Measurements from ENCODE around the gene GPHN. TPM values are rescaled to one million over a fixed set of nuclear protein-coding genes. Genes with fewer than 3 reads are reported as not detected.
"Not testable (repeated sequence)": the region's sequence is repeated elsewhere in the genome, so short reads cannot be mapped to it uniquely, and the experiment has no call there.

Gene GPHN
- polyA plus RNA-seq, 6 donors from 2014 or later: 0.10 to 9.7 (median 4.1) TPM

- H3K4me1 Mint-ChIP-seq: no peaks in the 10 kb centered on the region
- H3K27ac Mint-ChIP-seq: no peak overlapping the region
- peaks cover 0 to 1% (median 0%) of the 10 kb centered on the region in 3 donors for H3K27me3 Mint-ChIP-seq
- DNase-seq (no peak), ATAC-seq (ENCODE audit: low read depth in 2 of 2) (no peak)
- H3K4me3 Mint-ChIP-seq: no peak overlapping the region
- H3K9me3 Mint-ChIP-seq: no peaks in the 10 kb centered on the region
- no peaks in the 10 kb centered on the region for H3K36me3 Mint-ChIP-seq
These were observed 17.5 kb upstream of the GPHN start for GRCh38 chr14:66490143-66491111.

- Mint-ChIP-seq H3K4me1 (peaks cover 4 to 10% (median 6%) of the 10 kb centered on the region in 3 donors), H3K27ac (no peak overlapping the region), H3K36me3 (no peaks in the 10 kb centered on the region), H3K4me3 (no peak overlapping the region), H3K27me3 (peaks cover 0 to 5% (median 0%) of the 10 kb centered on the region in 3 donors), H3K9me3 (no peaks in the 10 kb centered on the region)
- no peak for DNase-seq
- ATAC-seq (ENCODE audit: low read depth in 2 of 2): no peak
These were observed 14.2 kb upstream of the GPHN start for GRCh38 chr14:66493750-66494149.

DNA sequence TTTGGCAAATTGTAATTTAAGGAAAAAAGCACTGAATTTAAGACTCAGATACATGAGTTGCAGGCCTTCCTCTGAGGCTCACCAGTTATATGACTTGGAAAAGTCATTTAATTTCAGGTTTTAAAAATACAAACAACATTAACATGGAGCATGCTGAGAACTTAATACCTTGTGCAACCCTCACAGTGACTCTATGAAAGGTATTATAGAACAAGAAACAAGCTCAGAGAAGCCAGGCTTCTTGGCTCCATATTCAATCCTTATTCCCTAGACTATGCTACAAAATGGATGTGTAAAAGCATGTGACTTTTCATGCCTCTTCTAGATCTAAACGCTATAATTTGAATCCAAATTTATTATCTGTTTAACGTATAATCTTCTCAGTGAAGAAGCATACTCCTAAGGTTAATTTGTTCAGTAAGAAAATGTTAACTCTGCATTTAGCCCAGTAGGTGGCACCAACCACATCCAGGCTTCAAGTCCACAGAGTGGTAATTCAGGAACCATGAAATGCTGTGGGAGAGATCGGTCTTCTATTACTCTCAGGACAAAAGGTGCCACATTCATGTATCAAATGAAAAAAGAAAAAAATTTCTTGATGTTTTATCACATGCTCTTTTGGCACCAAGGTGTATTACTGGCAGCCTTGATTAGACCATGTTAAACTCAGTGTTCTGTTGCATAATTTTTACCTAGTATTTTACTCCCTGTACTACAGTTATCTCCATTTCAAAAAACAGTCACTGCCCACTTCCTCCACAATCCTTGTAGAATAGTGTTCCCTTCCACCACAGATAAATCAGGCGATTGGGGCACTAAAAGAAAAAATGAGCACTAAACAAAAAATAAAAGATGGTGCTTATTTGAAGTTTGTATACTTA, 12.5 kb upstream of the GPHN start:
- Mint-ChIP-seq H3K9me3 (no peaks in the 10 kb centered on the region), H3K27ac (no peak overlapping the region), H3K4me3 (no peak overlapping the region), H3K4me1 (peaks cover 4 to 10% (median 6%) of the 10 kb centered on the region in 3 donors), H3K27me3 (peaks cover 0 to 5% (median 0%) of the 10 kb centered on the region in 3 donors), H3K36me3 (no peaks in the 10 kb centered on the region)
- ATAC-seq (ENCODE audit: low read depth in 2 of 2) (peak; percentile 43 to 69), DNase-seq (no peak)

DNA sequence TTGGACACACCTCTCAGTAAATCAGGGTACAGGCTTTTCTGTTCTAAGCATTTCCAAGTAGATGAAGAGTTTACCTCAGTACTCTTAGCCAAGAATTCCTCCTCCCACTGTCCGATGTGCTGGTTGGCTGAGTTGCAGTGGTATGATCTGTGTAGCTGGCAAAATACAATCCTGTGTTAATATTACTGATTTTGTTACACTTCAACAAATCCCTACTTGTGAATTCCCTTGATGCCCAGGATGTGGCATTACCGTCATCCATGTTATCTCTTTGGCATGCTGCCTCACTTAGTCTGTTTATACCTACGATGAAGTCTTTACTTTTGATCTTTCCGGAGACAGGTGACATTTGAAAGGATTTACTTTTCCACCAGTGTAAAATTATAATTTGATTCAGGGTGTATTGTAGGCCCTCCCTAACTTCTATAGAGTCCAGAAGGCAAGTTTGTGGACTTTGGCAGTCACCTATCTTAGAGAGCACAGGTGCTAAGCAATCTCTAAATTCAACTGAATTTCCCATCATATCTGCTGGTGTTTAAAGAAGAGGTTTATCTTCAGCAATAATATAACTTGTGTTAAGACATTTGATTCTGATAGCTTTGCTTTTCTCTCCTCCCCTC, 11.6 kb upstream of the GPHN start:
- Mint-ChIP-seq H3K27me3 (peaks cover 0 to 5% (median 0%) of the 10 kb centered on the region in 3 donors), H3K4me1 (peaks cover 4 to 10% (median 6%) of the 10 kb centered on the region in 3 donors), H3K27ac (peak overlapping the region in 1 of 6 donors; percentile 9), H3K9me3 (no peaks in the 10 kb centered on the region), H3K4me3 (no peak overlapping the region), H3K36me3 (no peaks in the 10 kb centered on the region)
- DNase-seq (no peak), ATAC-seq (ENCODE audit: low read depth in 2 of 2) (no peak)

- H3K4me3 Mint-ChIP-seq: no peak overlapping the region
These were observed 11.0 kb upstream of the GPHN start for GRCh38 chr14:66496911-66497310.

DNA sequence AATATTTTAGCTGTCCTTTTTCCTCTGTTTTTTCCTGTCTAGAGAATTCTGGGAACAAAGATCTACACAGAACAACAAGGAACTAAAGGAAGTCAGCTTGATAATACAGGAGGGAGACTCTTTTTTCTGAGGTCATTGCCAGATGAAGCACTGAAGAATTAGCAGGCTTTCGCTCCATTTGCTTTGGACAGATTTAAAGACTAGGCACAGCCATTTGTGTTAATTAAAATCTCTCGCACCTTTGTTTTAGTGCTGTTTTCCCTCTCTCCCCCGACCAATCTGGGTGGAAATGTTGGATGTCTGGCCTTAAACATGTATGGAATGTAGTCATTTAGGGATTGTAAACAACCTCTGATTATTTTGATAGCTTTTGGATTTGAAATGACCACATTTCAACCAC, 9.6 kb upstream of the GPHN start:
- H3K4me1 Mint-ChIP-seq: peaks cover 6 to 10% (median 7%) of the 10 kb centered on the region in 3 donors
- H3K4me3 Mint-ChIP-seq: no peak overlapping the region
- H3K27ac Mint-ChIP-seq: no peak overlapping the region
- DNase-seq: no peak
- H3K36me3 Mint-ChIP-seq: no peaks in the 10 kb centered on the region
- ATAC-seq (ENCODE audit: low read depth in 2 of 2): no peak
- peaks cover 0 to 10% (median 0%) of the 10 kb centered on the region in 3 donors for H3K27me3 Mint-ChIP-seq
- no peaks in the 10 kb centered on the region for H3K9me3 Mint-ChIP-seq

More at GRCh38 chr14:66496911-66497310, 11.0 kb upstream of the GPHN start:
- ATAC-seq (ENCODE audit: low read depth in 2 of 2) (no peak), DNase-seq (no peak)
- H3K36me3 Mint-ChIP-seq: no peaks in the 10 kb centered on the region
- no peaks in the 10 kb centered on the region for H3K9me3 Mint-ChIP-seq
- peaks cover 0 to 5% (median 0%) of the 10 kb centered on the region in 3 donors for H3K27me3 Mint-ChIP-seq
- peak overlapping the region in 1 of 6 donors; percentile 9 for H3K27ac Mint-ChIP-seq
- peaks cover 4 to 10% (median 6%) of the 10 kb centered on the region in 3 donors for H3K4me1 Mint-ChIP-seq

DNA sequence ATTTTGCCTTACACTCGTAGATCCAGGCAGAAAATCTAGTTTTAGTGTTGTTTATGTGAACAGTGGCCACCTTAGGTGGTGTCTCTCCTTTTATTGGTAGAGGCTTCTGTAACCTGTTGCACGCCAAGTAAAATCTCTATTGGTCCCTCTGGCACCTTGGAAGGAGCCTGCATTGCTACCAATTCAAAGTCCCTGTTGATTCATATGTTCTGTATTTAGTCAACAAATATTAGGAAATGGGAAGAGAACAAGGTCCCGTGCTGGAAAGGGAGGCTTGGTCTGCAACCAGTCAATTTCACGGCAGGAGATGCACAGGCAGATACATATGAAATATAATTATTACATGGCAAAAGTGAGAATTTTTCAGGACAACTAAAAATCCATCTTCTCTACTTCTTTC, 6.4 kb upstream of the GPHN start:
- no peak for DNase-seq
- H3K36me3 Mint-ChIP-seq: no peaks in the 10 kb centered on the region
- H3K27ac Mint-ChIP-seq: no peak overlapping the region
- peaks cover 0 to 5% (median 0%) of the 10 kb centered on the region in 3 donors for H3K27me3 Mint-ChIP-seq
- H3K9me3 Mint-ChIP-seq: no peaks in the 10 kb centered on the region
- no peak for ATAC-seq (ENCODE audit: low read depth in 2 of 2)
- no peak overlapping the region for H3K4me3 Mint-ChIP-seq
- H3K4me1 Mint-ChIP-seq: peaks cover 6 to 7% (median 7%) of the 10 kb centered on the region in 3 donors

DNA sequence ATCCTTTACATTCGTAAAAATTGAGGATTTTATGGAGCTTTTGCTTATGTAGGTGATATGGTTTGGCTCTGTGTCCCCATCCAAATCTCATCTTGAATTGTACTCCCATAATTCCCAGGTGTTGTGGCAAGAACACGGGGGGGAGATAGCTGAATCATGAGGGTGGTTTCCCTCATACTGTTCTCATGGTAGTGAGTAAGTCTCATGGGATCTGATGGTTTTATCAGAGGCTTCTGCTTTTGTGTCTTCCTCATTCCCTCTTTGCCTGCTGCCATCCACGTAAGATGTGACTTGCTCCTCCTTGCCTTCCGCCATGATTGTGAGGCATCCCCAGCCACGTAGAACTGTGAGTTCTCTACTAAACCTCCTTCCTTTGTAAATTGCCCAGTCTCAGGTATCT, 5.1 kb upstream of the GPHN start:
- not testable (repeated sequence) for ATAC-seq (ENCODE audit: low read depth in 2 of 2); H3K36me3 Mint-ChIP-seq; H3K9me3 Mint-ChIP-seq; H3K4me3 Mint-ChIP-seq; H3K27me3 Mint-ChIP-seq; DNase-seq; H3K27ac Mint-ChIP-seq
- peaks cover 6 to 11% (median 10%) of the 10 kb centered on the region in 3 donors for H3K4me1 Mint-ChIP-seq

- H3K9me3 Mint-ChIP-seq: no peaks in the 10 kb centered on the region
- H3K4me3 Mint-ChIP-seq: peak overlapping the region in 1 of 8 donors; percentile 49
- no peaks in the 10 kb centered on the region for H3K36me3 Mint-ChIP-seq
- H3K27ac Mint-ChIP-seq: no peak overlapping the region
- ATAC-seq (ENCODE audit: low read depth in 2 of 2) (no peak), DNase-seq (no peak)
- peaks cover 0 to 5% (median 0%) of the 10 kb centered on the region in 3 donors for H3K27me3 Mint-ChIP-seq
- H3K4me1 Mint-ChIP-seq: peaks cover 5 to 11% (median 10%) of the 10 kb centered on the region in 3 donors
These were observed 4.4 kb upstream of the GPHN start for GRCh38 chr14:66503532-66503931.

DNA sequence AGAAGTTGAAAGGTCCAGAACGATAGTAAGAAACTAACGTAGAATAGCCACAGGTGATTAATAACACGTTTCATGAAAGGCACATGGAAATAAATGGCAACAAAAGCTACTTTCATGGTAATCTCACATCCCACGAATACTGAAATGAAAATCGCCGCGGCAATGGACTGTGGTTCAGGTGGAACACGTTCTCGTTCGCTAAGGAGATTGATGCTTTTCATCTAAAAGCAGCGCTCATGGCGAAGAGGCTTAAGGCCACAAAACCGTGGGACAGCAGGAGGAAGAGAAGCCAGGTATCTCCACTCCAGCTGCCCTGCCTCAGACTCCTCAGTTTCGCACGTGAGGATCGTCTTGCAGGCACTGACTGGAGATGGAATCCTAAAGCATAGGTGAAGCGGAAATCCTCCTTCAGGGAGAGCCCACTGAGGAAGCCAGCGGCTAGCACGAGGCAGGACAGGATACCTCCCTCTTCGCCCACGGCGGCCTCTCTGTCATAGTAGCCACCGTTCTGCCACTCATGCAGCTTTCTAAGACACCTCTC, 696 bp upstream of the GPHN start:
- DNase-seq (no peak), ATAC-seq (ENCODE audit: low read depth in 2 of 2) (peak; percentile 3)
- H3K4me1 Mint-ChIP-seq: peaks cover 22 to 27% (median 24%) of the 10 kb centered on the region in 3 donors

GRCh38 chr14:66508547-66508845, 549 bp downstream of the GPHN start:
- DNase-seq (no peak), ATAC-seq (ENCODE audit: low read depth in 2 of 2) (peak; percentile 2 to 3)
- H3K9me3 Mint-ChIP-seq: no peaks in the 10 kb centered on the region
- H3K4me1 Mint-ChIP-seq: peaks cover 19 to 31% (median 28%) of the 10 kb centered on the region in 3 donors
- H3K27me3 Mint-ChIP-seq: peaks cover 0 to 15% (median 6%) of the 10 kb centered on the region in 3 donors
- H3K27ac Mint-ChIP-seq: peak overlapping the region in 5 of 6 donors; percentile 49 to 96 (median 91)
- H3K4me3 Mint-ChIP-seq: peak overlapping the region; percentile 87 to 100 (median 98)
- H3K36me3 Mint-ChIP-seq: no peaks in the 10 kb centered on the region

More for the DNA sequence above, 696 bp upstream of the GPHN start:
- Mint-ChIP-seq H3K4me3 (peak overlapping the region; percentile 87 to 100 (median 98)), H3K27me3 (peaks cover 5 to 15% (median 6%) of the 10 kb centered on the region in 3 donors), H3K9me3 (no peaks in the 10 kb centered on the region), H3K27ac (peak overlapping the region in 3 of 6 donors; percentile 46 to 96 (median 84)), H3K36me3 (no peaks in the 10 kb centered on the region)

- Mint-ChIP-seq H3K9me3 (no peaks in the 10 kb centered on the region), H3K27me3 (peaks cover 0 to 15% (median 6%) of the 10 kb centered on the region in 3 donors), H3K4me3 (peak overlapping the region; percentile 80 to 96 (median 92)), H3K36me3 (no peaks in the 10 kb centered on the region), H3K4me1 (peaks cover 19 to 31% (median 29%) of the 10 kb centered on the region in 3 donors), H3K27ac (peak overlapping the region in 3 of 6 donors; percentile 10 to 83 (median 49))
- ATAC-seq (ENCODE audit: low read depth in 2 of 2) (peak; percentile 21 to 29), DNase-seq (peak; percentile 41)
These were observed 1.1 kb downstream of the GPHN start for GRCh38 chr14:66508846-66509621.
